ENCODE measurements around the gene NECAB3.

The NECAB3 gene

GRCh38 chr20:33676652-33677645, 2.7 kb upstream of the NECAB3 start:
- FAIRE-seq: no peak

- FAIRE-seq: no peak
These were observed 1.9 kb upstream of the NECAB3 start for GRCh38 chr20:33676121-33676520.

- no peak for FAIRE-seq
These were observed 1.1 kb upstream of the NECAB3 start for GRCh38 chr20:33675136-33675959.

GRCh38 chr20:33673410-33674293, 576 bp downstream of the NECAB3 start:
- FAIRE-seq: no peak

- FAIRE-seq: no peak
These were observed 1.2 kb downstream of the NECAB3 start for GRCh38 chr20:33673114-33673409.

- FAIRE-seq: no peak
These were observed 1.7 kb downstream of the NECAB3 start for GRCh38 chr20:33672426-33673113.

- FAIRE-seq: no peak
These were observed 2.5 kb downstream of the NECAB3 start for GRCh38 chr20:33671573-33672288.

GRCh38 chr20:33670715-33671499, 3.3 kb downstream of the NECAB3 start:
- no peak for FAIRE-seq

- no peak for FAIRE-seq
These were observed 4.2 kb downstream of the NECAB3 start for GRCh38 chr20:33669873-33670640.

- no peak for FAIRE-seq
These were observed 5.0 kb downstream of the NECAB3 start for GRCh38 chr20:33669224-33669623.

GRCh38 chr20:33668466-33669155, 5.6 kb downstream of the NECAB3 start:
- FAIRE-seq: no peak

GRCh38 chr20:33667676-33668465, 6.4 kb downstream of the NECAB3 start:
- FAIRE-seq: no peak

GRCh38 chr20:33667245-33667675, 7.0 kb downstream of the NECAB3 start:
- no peak for FAIRE-seq

GRCh38 chr20:33666293-33667244, 7.7 kb downstream of the NECAB3 start, which contains the start of gene ACTL10:
TSS of gene ACTL10 (plus strand) at chr20:33666943. CDS start at chr20:33667498, 555 bp downstream.
- FAIRE-seq: no peak

GRCh38 chr20:33664762-33665144, 9.5 kb downstream of the NECAB3 start:
- no peak for FAIRE-seq

GRCh38 chr20:33664085-33664761, 10.0 kb downstream of the NECAB3 start:
- FAIRE-seq: no peak

Data from colon (tissue), 2 donors.